ENCODE measurements around the gene CAMSAP2.

The CAMSAP2 gene

GRCh38 chr1:200900877-200901276 lies 162.2 kb downstream of the CAMSAP2 start:
- no peak for FAIRE-seq

GRCh38 chr1:200901350-200901749 lies 162.7 kb downstream of the CAMSAP2 start:
- FAIRE-seq = no peak

GRCh38 chr1:200901796-200902444 lies 163.2 kb downstream of the CAMSAP2 start:
- FAIRE-seq = no peak

GRCh38 chr1:200903793-200904192 lies 165.1 kb downstream of the CAMSAP2 start:
- FAIRE-seq = no peak

GRCh38 chr1:200904772-200905171 lies 166.1 kb downstream of the CAMSAP2 start:
- FAIRE-seq = no peak

GRCh38 chr1:200905411-200906052 lies 166.8 kb downstream of the CAMSAP2 start:
- FAIRE-seq = no peak

GRCh38 chr1:200906491-200906890 lies 167.8 kb downstream of the CAMSAP2 start:
- FAIRE-seq = no peak

- no peak for FAIRE-seq
Measured at GRCh38 chr1:200907611-200908097, 169.0 kb downstream of the CAMSAP2 start.

- FAIRE-seq = peak; percentile 69
Measured at GRCh38 chr1:200908191-200908868, 169.6 kb downstream of the CAMSAP2 start.

GRCh38 chr1:200909071-200909470 lies 170.4 kb downstream of the CAMSAP2 start:
- no peak for FAIRE-seq

GRCh38 chr1:200909757-200910239 lies 171.1 kb downstream of the CAMSAP2 start:
- no peak for FAIRE-seq

Data from colon (tissue), 2 donors.